HepG2 (cell line): ENCODE data around the gene SGMS1.

Source experiments
- CBX1 ChIP-seq: IDR thresholded peaks from one replicate; pipeline ENCODE4 v1.6.1; 2016; ENCODE audit warnings: antibody characterized with exemption, low read depth
- GLI4 ChIP-seq: sonication (generic); formaldehyde crosslinking; IDR thresholded peaks from 2 replicates; pipeline ENCODE4 v1.5.1; 2020; ENCODE audit warnings: missing genetic modification reagents, mild to moderate bottlenecking, moderate library complexity, borderline replicate concordance
- HDAC1 ChIP-seq: sonication (generic); formaldehyde crosslinking; IDR thresholded peaks from 2 replicates; pipeline ENCODE4 v1.5.1; 2020; ENCODE audit warnings: mild to moderate bottlenecking, missing genetic modification reagents
- KLF16 ChIP-seq, 2 experiments: sonication (generic) in 1 of 2; formaldehyde crosslinking in 1 of 2; IDR thresholded peaks; 2 replicates each; pipeline versions ENCODE4 v1.6.1 to v1.8.0; 2016 to 2023; ENCODE audit warnings: missing genetic modification reagents in 2 of 2, missing compliant biosample characterization in 1 of 2
- POLR2AphosphoS5 ChIP-seq: IDR thresholded peaks from 2 replicates; pipeline ENCODE4 v1.6.1; 2012; ENCODE audit warnings: low read depth, low read length
- SRSF1 ChIP-seq: fragments of 200-400 bp; formaldehyde crosslinking; optimal IDR thresholded peaks from 2 replicates; pipeline ENCODE3; 2017; ENCODE audit warnings: mild to moderate bottlenecking, low read depth, low read length, moderate library complexity
- TF ChIP-seq, protein P1 (sequence below): IDR thresholded peaks from 2 replicates; pipeline ENCODE4 v1.6.1; 2016; ENCODE audit warnings: mild to moderate bottlenecking
- TF ChIP-seq, protein P2 (sequence below): sonication (generic); formaldehyde crosslinking; IDR thresholded peaks from 2 replicates; pipeline ENCODE4 v1.5.1; 2020; ENCODE audit warnings: mild to moderate bottlenecking, moderate library complexity, missing genetic modification reagents
- TF ChIP-seq, protein P3 (sequence below): sonication (generic); formaldehyde crosslinking; IDR thresholded peaks from 2 replicates; pipeline ENCODE4 v1.4.0; 2020; ENCODE audit warnings: missing genetic modification reagents
- TF ChIP-seq, protein P4 (sequence below): sonication (generic); formaldehyde crosslinking; IDR thresholded peaks from 2 replicates; pipeline ENCODE4 v1.5.0; 2020; ENCODE audit warnings: mild to moderate bottlenecking, missing genetic modification reagents, moderate library complexity
- TF ChIP-seq, protein P5 (sequence below): sonication (generic); formaldehyde crosslinking; IDR thresholded peaks from 2 replicates; pipeline ENCODE4 v1.4.0; 2020; ENCODE audit warnings: low read depth, missing genetic modification reagents
- TF ChIP-seq, protein P6 (sequence below), 2 experiments: sonication (generic) in 1 of 2; formaldehyde crosslinking in 1 of 2; IDR thresholded peaks; 2 replicates each; pipeline versions ENCODE4 v1.5.1 to v1.6.1; 2011 to 2020; ENCODE audit warnings: borderline replicate concordance in 1 of 2, low read depth in 1 of 2, low read length in 1 of 2, mild to moderate bottlenecking in 1 of 2, missing genetic modification reagents in 1 of 2, moderate library complexity in 1 of 2

GRCh38 chr10:50604049-50604640 is 19.6 kb downstream of the SGMS1 start:
- TF ChIP-seq SRSF1 (no peak), KLF16 (CRISPR knock-in tag; IDR thresholded peaks at IDR 0.05) (no peak), POLR2AphosphoS5 (no peak), HDAC1 (CRISPR knock-in tag) (no peak), GLI4 (CRISPR knock-in tag) (no peak), CBX1 (no peak)
- TF ChIP-seq, protein P1, sequence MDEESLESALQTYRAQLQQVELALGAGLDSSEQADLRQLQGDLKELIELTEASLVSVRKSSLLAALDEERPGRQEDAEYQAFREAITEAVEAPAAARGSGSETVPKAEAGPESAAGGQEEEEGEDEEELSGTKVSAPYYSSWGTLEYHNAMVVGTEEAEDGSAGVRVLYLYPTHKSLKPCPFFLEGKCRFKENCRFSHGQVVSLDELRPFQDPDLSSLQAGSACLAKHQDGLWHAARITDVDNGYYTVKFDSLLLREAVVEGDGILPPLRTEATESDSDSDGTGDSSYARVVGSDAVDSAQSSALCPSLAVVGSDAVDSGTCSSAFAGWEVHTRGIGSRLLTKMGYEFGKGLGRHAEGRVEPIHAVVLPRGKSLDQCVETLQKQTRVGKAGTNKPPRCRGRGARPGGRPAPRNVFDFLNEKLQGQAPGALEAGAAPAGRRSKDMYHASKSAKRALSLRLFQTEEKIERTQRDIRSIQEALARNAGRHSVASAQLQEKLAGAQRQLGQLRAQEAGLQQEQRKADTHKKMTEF (CRISPR knock-in tag), result no peak
- TF ChIP-seq, protein P2, sequence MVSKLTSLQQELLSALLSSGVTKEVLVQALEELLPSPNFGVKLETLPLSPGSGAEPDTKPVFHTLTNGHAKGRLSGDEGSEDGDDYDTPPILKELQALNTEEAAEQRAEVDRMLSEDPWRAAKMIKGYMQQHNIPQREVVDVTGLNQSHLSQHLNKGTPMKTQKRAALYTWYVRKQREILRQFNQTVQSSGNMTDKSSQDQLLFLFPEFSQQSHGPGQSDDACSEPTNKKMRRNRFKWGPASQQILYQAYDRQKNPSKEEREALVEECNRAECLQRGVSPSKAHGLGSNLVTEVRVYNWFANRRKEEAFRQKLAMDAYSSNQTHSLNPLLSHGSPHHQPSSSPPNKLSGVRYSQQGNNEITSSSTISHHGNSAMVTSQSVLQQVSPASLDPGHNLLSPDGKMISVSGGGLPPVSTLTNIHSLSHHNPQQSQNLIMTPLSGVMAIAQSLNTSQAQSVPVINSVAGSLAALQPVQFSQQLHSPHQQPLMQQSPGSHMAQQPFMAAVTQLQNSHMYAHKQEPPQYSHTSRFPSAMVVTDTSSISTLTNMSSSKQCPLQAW, result no peak
- TF ChIP-seq, protein P3, sequence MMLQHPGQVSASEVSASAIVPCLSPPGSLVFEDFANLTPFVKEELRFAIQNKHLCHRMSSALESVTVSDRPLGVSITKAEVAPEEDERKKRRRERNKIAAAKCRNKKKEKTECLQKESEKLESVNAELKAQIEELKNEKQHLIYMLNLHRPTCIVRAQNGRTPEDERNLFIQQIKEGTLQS (CRISPR knock-in tag), result no peak
- TF ChIP-seq, protein P4, sequence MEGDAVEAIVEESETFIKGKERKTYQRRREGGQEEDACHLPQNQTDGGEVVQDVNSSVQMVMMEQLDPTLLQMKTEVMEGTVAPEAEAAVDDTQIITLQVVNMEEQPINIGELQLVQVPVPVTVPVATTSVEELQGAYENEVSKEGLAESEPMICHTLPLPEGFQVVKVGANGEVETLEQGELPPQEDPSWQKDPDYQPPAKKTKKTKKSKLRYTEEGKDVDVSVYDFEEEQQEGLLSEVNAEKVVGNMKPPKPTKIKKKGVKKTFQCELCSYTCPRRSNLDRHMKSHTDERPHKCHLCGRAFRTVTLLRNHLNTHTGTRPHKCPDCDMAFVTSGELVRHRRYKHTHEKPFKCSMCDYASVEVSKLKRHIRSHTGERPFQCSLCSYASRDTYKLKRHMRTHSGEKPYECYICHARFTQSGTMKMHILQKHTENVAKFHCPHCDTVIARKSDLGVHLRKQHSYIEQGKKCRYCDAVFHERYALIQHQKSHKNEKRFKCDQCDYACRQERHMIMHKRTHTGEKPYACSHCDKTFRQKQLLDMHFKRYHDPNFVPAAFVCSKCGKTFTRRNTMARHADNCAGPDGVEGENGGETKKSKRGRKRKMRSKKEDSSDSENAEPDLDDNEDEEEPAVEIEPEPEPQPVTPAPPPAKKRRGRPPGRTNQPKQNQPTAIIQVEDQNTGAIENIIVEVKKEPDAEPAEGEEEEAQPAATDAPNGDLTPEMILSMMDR, result no peak
- TF ChIP-seq, protein P5, sequence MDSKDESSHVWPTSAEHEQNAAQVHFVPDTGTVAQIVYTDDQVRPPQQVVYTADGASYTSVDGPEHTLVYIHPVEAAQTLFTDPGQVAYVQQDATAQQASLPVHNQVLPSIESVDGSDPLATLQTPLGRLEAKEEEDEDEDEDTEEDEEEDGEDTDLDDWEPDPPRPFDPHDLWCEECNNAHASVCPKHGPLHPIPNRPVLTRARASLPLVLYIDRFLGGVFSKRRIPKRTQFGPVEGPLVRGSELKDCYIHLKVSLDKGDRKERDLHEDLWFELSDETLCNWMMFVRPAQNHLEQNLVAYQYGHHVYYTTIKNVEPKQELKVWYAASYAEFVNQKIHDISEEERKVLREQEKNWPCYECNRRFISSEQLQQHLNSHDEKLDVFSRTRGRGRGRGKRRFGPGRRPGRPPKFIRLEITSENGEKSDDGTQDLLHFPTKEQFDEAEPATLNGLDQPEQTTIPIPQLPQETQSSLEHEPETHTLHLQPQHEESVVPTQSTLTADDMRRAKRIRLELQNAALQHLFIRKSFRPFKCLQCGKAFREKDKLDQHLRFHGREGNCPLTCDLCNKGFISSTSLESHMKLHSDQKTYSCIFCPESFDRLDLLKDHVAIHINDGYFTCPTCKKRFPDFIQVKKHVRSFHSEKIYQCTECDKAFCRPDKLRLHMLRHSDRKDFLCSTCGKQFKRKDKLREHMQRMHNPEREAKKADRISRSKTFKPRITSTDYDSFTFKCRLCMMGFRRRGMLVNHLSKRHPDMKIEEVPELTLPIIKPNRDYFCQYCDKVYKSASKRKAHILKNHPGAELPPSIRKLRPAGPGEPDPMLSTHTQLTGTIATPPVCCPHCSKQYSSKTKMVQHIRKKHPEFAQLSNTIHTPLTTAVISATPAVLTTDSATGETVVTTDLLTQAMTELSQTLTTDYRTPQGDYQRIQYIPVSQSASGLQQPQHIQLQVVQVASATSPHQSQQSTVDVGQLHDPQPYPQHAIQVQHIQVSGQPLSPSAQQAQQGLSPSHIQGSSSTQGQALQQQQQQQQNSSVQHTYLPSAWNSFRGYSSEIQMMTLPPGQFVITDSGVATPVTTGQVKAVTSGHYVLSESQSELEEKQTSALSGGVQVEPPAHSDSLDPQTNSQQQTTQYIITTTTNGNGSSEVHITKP (CRISPR knock-in tag), result no peak
- TF ChIP-seq, protein P6, sequence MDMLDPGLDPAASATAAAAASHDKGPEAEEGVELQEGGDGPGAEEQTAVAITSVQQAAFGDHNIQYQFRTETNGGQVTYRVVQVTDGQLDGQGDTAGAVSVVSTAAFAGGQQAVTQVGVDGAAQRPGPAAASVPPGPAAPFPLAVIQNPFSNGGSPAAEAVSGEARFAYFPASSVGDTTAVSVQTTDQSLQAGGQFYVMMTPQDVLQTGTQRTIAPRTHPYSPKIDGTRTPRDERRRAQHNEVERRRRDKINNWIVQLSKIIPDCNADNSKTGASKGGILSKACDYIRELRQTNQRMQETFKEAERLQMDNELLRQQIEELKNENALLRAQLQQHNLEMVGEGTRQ (IDR thresholded peaks at IDR 0.05; ENCODE audit: low read depth, low read length), result no peak
- TF ChIP-seq, protein P6 (CRISPR knock-in tag; IDR thresholded peaks at IDR 0.05; ENCODE audit: borderline replicate concordance), result no peak
